Nephron (organoid): ENCODE results near the gene OGFR.

ENCODE experiments used
- H3K27ac Mint-ChIP-seq, 3 experiments: 2 replicates each; pipeline ENCODE4 v1.8.0; 2020; ENCODE audit warnings: mixed read lengths in 3 of 3, mild to moderate bottlenecking in 2 of 3, moderate library complexity in 1 of 3
- H3K27me3 Mint-ChIP-seq: 2 replicates; pipeline ENCODE4 v1.8.0; 2021; ENCODE audit warnings: low read depth, mild to moderate bottlenecking, moderate library complexity, mixed read lengths
- H3K36me3 Mint-ChIP-seq: 2 replicates; pipeline ENCODE4 v1.8.0; 2020; ENCODE audit warnings: low read depth, mixed read lengths
- H3K4me1 Mint-ChIP-seq: 2 replicates; pipeline ENCODE4 v1.8.0; 2020; ENCODE audit warnings: mixed read lengths
- H3K4me3 Mint-ChIP-seq, 3 experiments: 2 replicates each; pipeline ENCODE4 v1.8.0; 2020; ENCODE audit warnings: mild to moderate bottlenecking in 3 of 3, mixed read lengths in 3 of 3, moderate library complexity in 2 of 3
- H3K9me3 Mint-ChIP-seq: 2 replicates; pipeline ENCODE4 v1.8.0; 2020; ENCODE audit warnings: mixed read lengths
- CTCF ChIP-seq, 3 experiments: fragments of 200-600 bp; sonication (generic); IDR thresholded peaks; one replicate each; pipeline ENCODE4 v1.5.0; 2021; ENCODE audit warnings: antibody characterized with exemption in 3 of 3; ENCODE audit not compliant: unreplicated experiment in 3 of 3

OGFR gene

DNA sequence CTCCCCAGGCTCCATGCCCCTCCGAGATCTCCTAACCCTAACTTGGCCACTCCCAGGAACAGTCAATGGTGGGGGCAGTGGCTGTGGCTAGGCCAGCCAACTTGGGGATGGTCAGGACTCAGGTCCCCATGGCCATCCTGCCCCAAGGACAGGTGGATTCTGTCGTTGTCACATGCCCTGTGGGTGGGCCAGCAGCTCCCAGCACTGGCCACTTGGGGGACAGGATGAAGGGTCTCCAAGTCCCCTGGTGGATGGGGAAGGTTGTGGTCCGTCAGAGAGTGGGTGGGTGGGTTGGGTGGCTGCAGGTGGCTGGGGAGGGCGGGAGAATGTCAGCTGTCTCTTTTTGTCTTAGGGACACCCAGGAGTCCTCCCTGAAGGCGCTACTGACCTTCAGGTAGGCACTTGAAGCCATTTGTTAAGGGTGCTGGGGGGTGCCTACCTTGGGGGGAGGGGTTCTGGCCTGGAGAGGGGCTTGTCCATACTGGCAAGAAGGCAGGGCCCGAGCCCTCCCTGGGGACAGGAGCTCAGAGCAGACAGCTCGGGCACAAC is 17.7 kb downstream of the OGFR start:
- H3K27me3 Mint-ChIP-seq, result no peaks in the 10 kb centered on the region
- no peak overlapping the region for H3K27ac Mint-ChIP-seq
- TF ChIP-seq CTCF (IDR thresholded peaks at IDR 0.05; ENCODE audit: unreplicated experiment in 3 of 3), result no peak
- H3K9me3 Mint-ChIP-seq, result no peaks in the 10 kb centered on the region
- no peak overlapping the region for H3K4me3 Mint-ChIP-seq
- no peaks in the 10 kb centered on the region for H3K36me3 Mint-ChIP-seq
- H3K4me1 Mint-ChIP-seq, result no peaks in the 10 kb centered on the region

- H3K4me3 Mint-ChIP-seq, result peak overlapping the region; percentile 14 to 58 (median 34)
- no peaks in the 10 kb centered on the region for H3K9me3 Mint-ChIP-seq
- H3K27ac Mint-ChIP-seq, result peak overlapping the region; percentile 61 to 84 (median 76)
- TF ChIP-seq CTCF (IDR thresholded peaks at IDR 0.05; ENCODE audit: unreplicated experiment in 3 of 3), result peak in 2 of 3 experiments; percentile 17 to 36
- H3K36me3 Mint-ChIP-seq, result no peaks in the 10 kb centered on the region
- no peaks in the 10 kb centered on the region for H3K4me1 Mint-ChIP-seq
- no peaks in the 10 kb centered on the region for H3K27me3 Mint-ChIP-seq
These were observed 18.4 kb downstream of the OGFR start for GRCh38 chr20:62822788-62823651.

DNA sequence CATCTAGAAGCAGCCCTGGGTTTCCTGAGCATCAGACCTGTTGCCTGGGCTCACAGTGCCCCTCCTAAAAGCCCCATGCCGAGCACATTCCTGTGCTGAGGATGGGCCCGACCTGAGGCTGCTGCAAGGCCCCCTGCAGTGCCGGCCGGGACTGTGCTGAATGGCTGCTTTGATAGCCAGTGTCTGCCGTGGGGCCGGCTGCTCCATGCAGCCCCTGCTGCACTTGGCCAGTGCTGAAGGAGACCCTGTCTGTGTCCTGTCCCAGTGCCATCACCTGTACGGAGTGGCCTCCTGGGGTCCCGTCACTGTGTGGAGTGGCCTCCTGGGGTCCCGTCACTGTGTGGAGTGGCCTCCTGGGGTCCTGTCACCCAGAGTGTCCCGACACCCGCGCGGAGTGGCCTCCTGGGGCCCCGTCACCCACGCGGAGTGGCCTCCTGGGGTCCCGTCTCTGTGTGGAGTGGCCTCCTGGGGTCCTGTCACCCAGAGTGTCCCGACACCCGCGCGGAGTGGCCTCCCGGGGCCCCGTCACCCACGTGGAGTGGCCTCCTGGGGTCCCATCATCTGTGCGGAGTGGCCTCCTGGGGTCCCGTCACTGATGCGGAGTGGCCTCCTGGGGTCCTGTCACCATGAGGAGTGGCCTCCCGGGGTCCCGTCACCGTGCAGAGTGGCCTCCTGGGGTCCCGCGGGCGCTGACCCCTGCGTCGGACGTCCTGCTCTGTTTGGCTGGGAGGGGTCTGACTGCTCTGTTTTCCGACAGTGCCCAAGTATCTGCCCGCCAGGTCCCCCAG is 19.2 kb downstream of the OGFR start:
- H3K27me3 Mint-ChIP-seq, result no peaks in the 10 kb centered on the region
- H3K4me3 Mint-ChIP-seq, result no peak overlapping the region
- no peaks in the 10 kb centered on the region for H3K9me3 Mint-ChIP-seq
- H3K36me3 Mint-ChIP-seq, result no peaks in the 10 kb centered on the region
- no peaks in the 10 kb centered on the region for H3K4me1 Mint-ChIP-seq
- H3K27ac Mint-ChIP-seq, result peak overlapping the region in 1 of 3 experiments; percentile 61
- no peak for TF ChIP-seq CTCF (IDR thresholded peaks at IDR 0.05; ENCODE audit: unreplicated experiment in 3 of 3)

GRCh38 chr20:62824476-62825332 is 20.1 kb downstream of the OGFR start:
- no peaks in the 10 kb centered on the region for H3K36me3 Mint-ChIP-seq
- no peaks in the 10 kb centered on the region for H3K9me3 Mint-ChIP-seq
- no peaks in the 10 kb centered on the region for H3K27me3 Mint-ChIP-seq
- peak overlapping the region in 1 of 3 experiments; percentile 32 for H3K4me3 Mint-ChIP-seq
- TF ChIP-seq CTCF (IDR thresholded peaks at IDR 0.05; ENCODE audit: unreplicated experiment in 3 of 3), result no peak
- no peaks in the 10 kb centered on the region for H3K4me1 Mint-ChIP-seq
- no peak overlapping the region for H3K27ac Mint-ChIP-seq

- H3K9me3 Mint-ChIP-seq, result no peaks in the 10 kb centered on the region
- no peak overlapping the region for H3K27ac Mint-ChIP-seq
- H3K4me1 Mint-ChIP-seq, result no peaks in the 10 kb centered on the region
- no peak for TF ChIP-seq CTCF (IDR thresholded peaks at IDR 0.05; ENCODE audit: unreplicated experiment in 3 of 3)
- no peaks in the 10 kb centered on the region for H3K27me3 Mint-ChIP-seq
- H3K36me3 Mint-ChIP-seq, result no peaks in the 10 kb centered on the region
- H3K4me3 Mint-ChIP-seq, result no peak overlapping the region
These were observed 20.8 kb downstream of the OGFR start for GRCh38 chr20:62825333-62825985.
